Measurements from ENCODE around the gene TSPAN4. TPM values are rescaled to one million over a fixed set of nuclear protein-coding genes. Genes with fewer than 3 reads are reported as not detected.

The TSPAN4 gene
- total RNA-seq, 1 donor from 2014 or later: 77.9 TPM

GRCh38 chr11:888310-889212 lies 45.9 kb downstream of the TSPAN4 start:
- Histone ChIP-seq H3K4me3 (ENCODE audit: low read depth, low read length) (no peak overlapping the region), H3K36me3 (ENCODE audit: control insufficient read depth, insufficient read depth, low read length) (peaks cover 2% of the 10 kb centered on the region), H3K27me3 (ENCODE audit: control insufficient read depth, insufficient read depth, low read length) (no peaks in the 10 kb centered on the region)
- TF ChIP-seq CTCF (IDR thresholded peaks at IDR 0.05; ENCODE audit: insufficient read depth, low read length, poor library complexity, severe bottlenecking): no peak
- DNase-seq (ENCODE audit: low read depth): no peak

DNA sequence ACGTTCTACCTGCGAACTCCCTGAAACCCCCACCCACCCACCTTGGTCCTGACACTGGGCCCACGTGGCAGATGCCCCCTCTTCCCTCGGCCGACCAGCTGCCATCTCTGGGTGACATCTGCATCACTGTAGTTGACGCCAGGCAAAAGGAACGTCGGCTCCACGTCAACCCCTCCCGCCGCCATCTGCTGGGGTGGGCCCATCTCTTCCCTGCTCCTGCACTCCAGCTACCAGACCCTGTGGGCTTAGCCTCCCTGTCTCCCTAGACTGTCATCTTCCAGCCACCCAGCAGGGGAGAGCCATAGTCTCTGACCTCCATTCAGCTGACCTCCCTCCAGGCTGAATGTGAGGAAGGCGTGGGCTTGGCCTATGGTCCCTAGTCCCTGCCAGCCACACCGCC lies 46.6 kb downstream of the TSPAN4 start:
- no peak for DNase-seq (ENCODE audit: low read depth)
- H3K36me3 ChIP-seq (ENCODE audit: control insufficient read depth, insufficient read depth, low read length): no peaks in the 10 kb centered on the region
- no peaks in the 10 kb centered on the region for H3K27me3 ChIP-seq (ENCODE audit: control insufficient read depth, insufficient read depth, low read length)
- TF ChIP-seq CTCF (IDR thresholded peaks at IDR 0.05; ENCODE audit: insufficient read depth, low read length, poor library complexity, severe bottlenecking): no peak
- no peak overlapping the region for H3K4me3 ChIP-seq (ENCODE audit: low read depth, low read length)

GRCh38 chr11:889687-890475 lies 47.2 kb downstream of the TSPAN4 start:
- Histone ChIP-seq H3K4me3 (ENCODE audit: low read depth, low read length) (no peak overlapping the region), H3K27me3 (ENCODE audit: control insufficient read depth, insufficient read depth, low read length) (no peaks in the 10 kb centered on the region), H3K36me3 (ENCODE audit: control insufficient read depth, insufficient read depth, low read length) (no peaks in the 10 kb centered on the region)
- no peak for DNase-seq (ENCODE audit: low read depth)
- TF ChIP-seq CTCF (IDR thresholded peaks at IDR 0.05; ENCODE audit: insufficient read depth, low read length, poor library complexity, severe bottlenecking): no peak

- no peak overlapping the region for H3K4me3 ChIP-seq (ENCODE audit: low read depth, low read length)
- no peaks in the 10 kb centered on the region for H3K27me3 ChIP-seq (ENCODE audit: control insufficient read depth, insufficient read depth, low read length)
- no peak for DNase-seq (ENCODE audit: low read depth)
- no peak for TF ChIP-seq CTCF (IDR thresholded peaks at IDR 0.05; ENCODE audit: insufficient read depth, low read length, poor library complexity, severe bottlenecking)
- H3K36me3 ChIP-seq (ENCODE audit: control insufficient read depth, insufficient read depth, low read length): no peaks in the 10 kb centered on the region
Measured at GRCh38 chr11:890794-891540, 48.3 kb downstream of the TSPAN4 start.

DNA sequence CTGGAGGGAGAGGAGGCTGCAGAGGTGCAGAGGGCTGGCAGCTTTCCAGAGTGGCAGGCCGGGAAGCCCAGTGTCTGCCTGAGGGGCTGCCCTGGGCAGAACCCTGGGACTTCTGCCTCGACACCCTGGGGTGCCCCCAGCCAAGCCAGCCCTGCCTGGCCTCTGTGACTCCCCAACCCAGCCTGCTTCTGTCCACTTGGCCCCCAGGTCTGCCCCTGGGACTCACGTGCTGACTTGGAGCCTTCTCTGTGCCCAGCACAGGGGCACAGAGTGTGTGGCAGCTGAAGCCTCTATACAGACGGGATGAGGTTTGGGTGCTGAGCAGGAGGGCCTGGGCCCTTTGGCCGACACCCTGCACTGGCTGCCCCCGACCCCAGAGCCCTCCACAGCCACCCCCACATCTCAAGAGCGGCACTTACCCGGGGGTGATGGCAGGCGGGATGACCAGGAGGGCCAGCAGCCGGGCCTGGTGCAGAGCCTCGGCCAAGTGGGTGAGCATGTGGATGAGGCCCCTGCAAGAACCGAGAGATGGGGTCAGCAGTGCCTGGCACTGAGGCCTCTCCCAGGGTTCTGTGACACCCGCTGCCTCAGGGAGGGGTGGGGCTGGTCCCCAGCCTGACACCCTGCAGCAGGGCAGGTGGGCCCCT lies 50.5 kb downstream of the TSPAN4 start:
- no peaks in the 10 kb centered on the region for H3K36me3 ChIP-seq (ENCODE audit: control insufficient read depth, insufficient read depth, low read length)
- H3K27me3 ChIP-seq (ENCODE audit: control insufficient read depth, insufficient read depth, low read length): no peaks in the 10 kb centered on the region
- no peak for DNase-seq (ENCODE audit: low read depth)
- no peak overlapping the region for H3K4me3 ChIP-seq (ENCODE audit: low read depth, low read length)
- TF ChIP-seq CTCF (IDR thresholded peaks at IDR 0.05; ENCODE audit: insufficient read depth, low read length, poor library complexity, severe bottlenecking): no peak
